GM18867 (cell line): ENCODE data around the gene DAAM2.

ENCODE experiments used
- ATAC-seq: cut with Tn5 transposase; IDR thresholded peaks from one replicate; pipeline ENCODE4 v1.9.1; 2021; ENCODE audit warnings: mild to moderate bottlenecking, moderate library complexity; ENCODE audit not compliant: unreplicated experiment

The DAAM2 gene

GRCh38 chr6:39881851-39882530, 89.8 kb downstream of the DAAM2 start:
- no peak for ATAC-seq

- ATAC-seq = no peak
Observed at GRCh38 chr6:39882531-39882899, 90.3 kb downstream of the DAAM2 start.

- ATAC-seq = no peak
Observed at GRCh38 chr6:39884696-39885095, 92.5 kb downstream of the DAAM2 start.

GRCh38 chr6:39885691-39886090, 93.5 kb downstream of the DAAM2 start:
- ATAC-seq = no peak

- no peak for ATAC-seq
Observed at GRCh38 chr6:39886871-39887270, 94.7 kb downstream of the DAAM2 start.

- ATAC-seq = no peak
Observed at GRCh38 chr6:39887692-39888450, 95.7 kb downstream of the DAAM2 start.

- no peak for ATAC-seq
Observed at GRCh38 chr6:39889229-39889628, 97.1 kb downstream of the DAAM2 start.

GRCh38 chr6:39891353-39891752, 99.2 kb downstream of the DAAM2 start:
- no peak for ATAC-seq

GRCh38 chr6:39891976-39892375, 99.8 kb downstream of the DAAM2 start:
- no peak for ATAC-seq

GRCh38 chr6:39892490-39893129, 100.4 kb downstream of the DAAM2 start:
- no peak for ATAC-seq

- no peak for ATAC-seq
Observed at GRCh38 chr6:39893286-39893685, 101.1 kb downstream of the DAAM2 start.

GRCh38 chr6:39896701-39897100, 104.5 kb downstream of the DAAM2 start:
- no peak for ATAC-seq

- no peak for ATAC-seq
Observed at GRCh38 chr6:39897698-39898097, 105.5 kb downstream of the DAAM2 start.

- ATAC-seq = no peak
Observed at GRCh38 chr6:39898625-39899024, 106.4 kb downstream of the DAAM2 start.

GRCh38 chr6:39899554-39900295, 107.5 kb downstream of the DAAM2 start:
- ATAC-seq = no peak

GRCh38 chr6:39901116-39901655, 109.0 kb downstream of the DAAM2 start:
- no peak for ATAC-seq

GRCh38 chr6:39901670-39902069, 109.5 kb downstream of the DAAM2 start:
- ATAC-seq = no peak

- no peak for ATAC-seq
Observed at GRCh38 chr6:39902136-39902535, 110.0 kb downstream of the DAAM2 start.

GRCh38 chr6:39902786-39903465, 110.8 kb downstream of the DAAM2 start:
- no peak for ATAC-seq

GRCh38 chr6:39903656-39904055, 111.5 kb downstream of the DAAM2 start:
- no peak for ATAC-seq
